Measurements from ENCODE around the gene JARID2.

JARID2 gene

DNA sequence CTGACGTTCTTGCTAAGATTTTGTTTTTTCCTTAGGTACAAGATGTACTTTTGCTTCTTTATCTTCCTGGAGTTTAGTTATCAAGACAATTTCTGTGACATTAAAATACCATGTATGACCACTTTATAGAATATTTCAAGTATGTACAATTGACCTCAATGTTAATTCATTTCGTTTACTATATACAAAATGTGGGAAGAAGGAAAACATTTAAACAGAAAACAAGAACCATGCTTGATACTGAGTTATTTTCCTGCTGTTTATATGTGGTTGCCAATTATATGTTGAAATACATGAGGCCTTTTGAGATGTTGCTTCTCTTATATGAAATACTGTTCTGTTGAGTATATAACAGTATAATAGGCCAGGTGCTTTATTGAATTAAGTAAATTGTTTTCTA, 184.3 kb downstream of the JARID2 start:
- H3K9ac ChIP-seq (ENCODE audit: insufficient read length): no peak overlapping the region
- H3K27ac ChIP-seq: no peak overlapping the region
- H3K36me3 ChIP-seq (ENCODE audit: insufficient read depth, low read length): peaks cover 7% of the 10 kb centered on the region
- no peaks in the 10 kb centered on the region; the same call in 1 of the 2 replicates for H3K9me3 ChIP-seq (ENCODE audit: low read depth, low read length)
- TF ChIP-seq EZH2 (IDR thresholded peaks at IDR 0.05): no peak
- peak overlapping the region; percentile 57 for H3K4me3 ChIP-seq
- no peak for DNase-seq (ENCODE audit: low read depth, low spot score)

- Histone ChIP-seq H3K27ac (no peak overlapping the region), H3K4me3 (no peak overlapping the region), H3K9ac (ENCODE audit: insufficient read length) (no peak overlapping the region), H3K36me3 (ENCODE audit: insufficient read depth, low read length) (peaks cover 6% of the 10 kb centered on the region; the same call in 1 of the 2 replicates), H3K9me3 (ENCODE audit: low read depth, low read length) (no peaks in the 10 kb centered on the region; the same call in 1 of the 2 replicates)
- DNase-seq (ENCODE audit: low read depth, low spot score): no peak
- TF ChIP-seq EZH2 (IDR thresholded peaks at IDR 0.05) (no peak), POLR2AphosphoS5 (IDR thresholded peaks at IDR 0.05; ENCODE audit: borderline replicate concordance, low read depth, low read length) (no peak), FOXP2 (optimal IDR thresholded peaks at IDR 0.05; ENCODE audit: control extremely low read depth, extremely low read length, insufficient read depth) (no peak)
Measured at GRCh38 chr6:15430931-15431405, 185.1 kb downstream of the JARID2 start.

DNA sequence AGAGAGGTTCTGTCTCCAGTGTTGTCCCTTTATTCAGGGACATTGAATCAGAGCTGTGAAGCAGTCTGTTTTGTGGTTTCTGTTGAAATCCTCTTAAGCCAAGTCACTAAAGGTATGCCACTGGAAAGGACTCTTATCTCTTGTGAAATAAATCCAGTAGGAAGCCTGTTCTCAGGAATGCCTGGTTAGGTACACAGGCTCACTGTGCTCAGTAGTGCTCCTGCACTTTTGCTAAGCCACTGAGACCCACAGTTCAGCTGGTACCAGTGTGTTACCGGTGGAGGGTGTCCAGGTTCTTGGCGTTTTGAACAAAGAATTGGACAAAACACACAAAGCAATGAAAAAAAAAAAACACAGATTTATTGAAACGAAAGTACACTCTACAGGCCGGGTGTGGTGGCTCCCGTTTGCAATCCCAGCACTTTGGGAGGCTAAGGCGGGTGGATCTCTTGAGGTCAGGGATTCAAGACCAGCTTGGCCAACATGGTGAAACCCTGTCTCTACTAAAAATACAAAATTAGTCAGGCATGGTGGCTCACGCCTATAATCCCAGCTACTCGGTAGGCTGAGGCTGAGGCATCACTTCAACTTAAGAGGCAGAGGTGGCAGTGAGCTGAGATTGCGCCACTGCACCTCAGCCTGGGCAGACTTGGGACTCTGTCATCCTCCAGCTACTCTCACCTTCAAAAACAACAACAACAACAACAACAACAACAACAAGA, 186.1 kb downstream of the JARID2 start:
- TF ChIP-seq FOXP2 (optimal IDR thresholded peaks at IDR 0.05; ENCODE audit: control extremely low read depth, extremely low read length, insufficient read depth) (no peak), EZH2 (IDR thresholded peaks at IDR 0.05) (no peak), POLR2AphosphoS5 (IDR thresholded peaks at IDR 0.05; ENCODE audit: borderline replicate concordance, low read depth, low read length) (no peak)
- no peak overlapping the region for H3K9ac ChIP-seq (ENCODE audit: insufficient read length)
- H3K4me3 ChIP-seq: peak overlapping the region; percentile 61
- no peaks in the 10 kb centered on the region; the same call in 1 of the 2 replicates for H3K9me3 ChIP-seq (ENCODE audit: low read depth, low read length)
- no peak overlapping the region for H3K27ac ChIP-seq
- H3K36me3 ChIP-seq (ENCODE audit: insufficient read depth, low read length): peaks cover 6% of the 10 kb centered on the region; the same call in 1 of the 2 replicates
- no peak for DNase-seq (ENCODE audit: low read depth, low spot score)

GRCh38 chr6:15433511-15433861, 187.6 kb downstream of the JARID2 start:
- peak overlapping the region; percentile 9; the same call in 1 of the 2 replicates for H3K27ac ChIP-seq
- H3K9me3 ChIP-seq (ENCODE audit: low read depth, low read length): no peaks in the 10 kb centered on the region; the same call in 1 of the 2 replicates
- TF ChIP-seq FOXP2 (optimal IDR thresholded peaks at IDR 0.05; ENCODE audit: control extremely low read depth, extremely low read length, insufficient read depth) (no peak), EZH2 (IDR thresholded peaks at IDR 0.05) (no peak), POLR2AphosphoS5 (IDR thresholded peaks at IDR 0.05; ENCODE audit: borderline replicate concordance, low read depth, low read length) (peak; percentile 2; the same call in 1 of the 2 replicates)
- peaks cover 6% of the 10 kb centered on the region; the same call in 1 of the 2 replicates for H3K36me3 ChIP-seq (ENCODE audit: insufficient read depth, low read length)
- no peak overlapping the region for H3K9ac ChIP-seq (ENCODE audit: insufficient read length)
- DNase-seq (ENCODE audit: low read depth, low spot score): no peak
- no peak overlapping the region for H3K4me3 ChIP-seq

- no peaks in the 10 kb centered on the region; the same call in 1 of the 2 replicates for H3K9me3 ChIP-seq (ENCODE audit: low read depth, low read length)
- H3K9ac ChIP-seq (ENCODE audit: insufficient read length): no peak overlapping the region
- no peak overlapping the region for H3K4me3 ChIP-seq
- peaks cover 6% of the 10 kb centered on the region; the same call in 1 of the 2 replicates for H3K36me3 ChIP-seq (ENCODE audit: insufficient read depth, low read length)
- TF ChIP-seq POLR2AphosphoS5 (IDR thresholded peaks at IDR 0.05; ENCODE audit: borderline replicate concordance, low read depth, low read length) (no peak; the same call in 1 of the 2 replicates), EZH2 (IDR thresholded peaks at IDR 0.05) (no peak), FOXP2 (optimal IDR thresholded peaks at IDR 0.05; ENCODE audit: control extremely low read depth, extremely low read length, insufficient read depth) (no peak)
- no peak overlapping the region for H3K27ac ChIP-seq
- DNase-seq (ENCODE audit: low read depth, low spot score): no peak
Measured at GRCh38 chr6:15434263-15434662, 188.4 kb downstream of the JARID2 start.

DNA sequence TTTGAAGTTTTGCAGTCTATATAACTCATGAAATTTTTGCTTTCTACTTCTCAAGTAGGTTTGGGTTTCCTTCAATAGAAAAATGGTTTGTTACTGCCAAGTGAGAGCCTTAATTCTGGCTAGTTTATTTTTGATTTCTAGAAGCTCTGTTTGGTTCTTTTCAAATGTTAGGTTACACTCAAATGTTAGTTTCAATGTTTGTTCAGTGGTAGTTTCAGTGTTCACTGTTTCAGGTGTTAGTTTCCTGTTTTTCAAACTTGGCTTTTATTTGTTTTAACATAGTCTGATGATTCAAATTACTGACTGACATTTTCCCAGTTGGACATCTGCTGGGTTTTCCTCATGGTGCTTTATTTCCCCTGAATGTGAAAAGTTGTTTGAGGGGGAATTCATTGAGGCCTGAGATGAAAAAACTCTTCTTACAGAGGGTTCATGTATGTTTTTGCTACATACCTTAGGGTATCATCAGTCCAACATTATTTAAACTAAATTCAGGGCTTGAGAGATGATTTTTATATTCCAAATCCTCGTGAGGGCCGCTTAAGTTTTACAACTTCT, 189.0 kb downstream of the JARID2 start:
- no peaks in the 10 kb centered on the region; the same call in 1 of the 2 replicates for H3K9me3 ChIP-seq (ENCODE audit: low read depth, low read length)
- no peak overlapping the region for H3K27ac ChIP-seq
- DNase-seq (ENCODE audit: low read depth, low spot score): no peak
- no peak overlapping the region for H3K9ac ChIP-seq (ENCODE audit: insufficient read length)
- H3K4me3 ChIP-seq: no peak overlapping the region
- H3K36me3 ChIP-seq (ENCODE audit: insufficient read depth, low read length): peaks cover 6% of the 10 kb centered on the region; the same call in 1 of the 2 replicates
- no peak for TF ChIP-seq EZH2 (IDR thresholded peaks at IDR 0.05)
- TF ChIP-seq POLR2AphosphoS5 (IDR thresholded peaks at IDR 0.05; ENCODE audit: borderline replicate concordance, low read depth, low read length): no peak
- TF ChIP-seq FOXP2 (optimal IDR thresholded peaks at IDR 0.05; ENCODE audit: control extremely low read depth, extremely low read length, insufficient read depth): no peak

DNA sequence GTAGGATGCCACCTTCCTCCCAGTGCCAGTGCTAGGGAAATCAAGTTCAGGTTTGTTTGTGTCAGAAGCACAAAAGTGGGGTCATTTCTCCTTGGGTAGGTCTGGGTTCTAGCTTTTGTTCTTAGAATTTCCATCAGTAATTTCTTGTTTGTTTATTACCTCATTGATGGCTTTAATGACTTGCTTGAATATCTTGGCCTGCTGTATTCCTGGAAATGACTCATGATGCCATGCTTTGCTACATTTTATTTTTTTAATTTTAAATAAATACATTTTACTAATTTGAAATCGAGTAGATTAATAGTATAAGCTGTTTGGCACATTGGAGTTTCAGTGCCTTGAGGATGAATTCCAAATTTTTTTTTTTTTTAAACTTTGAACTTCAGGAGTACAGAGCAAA, 189.6 kb downstream of the JARID2 start:
- peaks cover 6% of the 10 kb centered on the region; the same call in 1 of the 2 replicates for H3K36me3 ChIP-seq (ENCODE audit: insufficient read depth, low read length)
- no peak for TF ChIP-seq EZH2 (IDR thresholded peaks at IDR 0.05)
- TF ChIP-seq POLR2AphosphoS5 (IDR thresholded peaks at IDR 0.05; ENCODE audit: borderline replicate concordance, low read depth, low read length): no peak
- no peak for TF ChIP-seq FOXP2 (optimal IDR thresholded peaks at IDR 0.05; ENCODE audit: control extremely low read depth, extremely low read length, insufficient read depth)
- no peaks in the 10 kb centered on the region; the same call in 1 of the 2 replicates for H3K9me3 ChIP-seq (ENCODE audit: low read depth, low read length)
- DNase-seq (ENCODE audit: low read depth, low spot score): no peak
- no peak overlapping the region for H3K9ac ChIP-seq (ENCODE audit: insufficient read length)
- H3K27ac ChIP-seq: no peak overlapping the region
- H3K4me3 ChIP-seq: no peak overlapping the region

- DNase-seq (ENCODE audit: low read depth, low spot score): no peak
- peaks cover 6% of the 10 kb centered on the region; the same call in 1 of the 2 replicates for H3K36me3 ChIP-seq (ENCODE audit: insufficient read depth, low read length)
- no peak for TF ChIP-seq POLR2AphosphoS5 (IDR thresholded peaks at IDR 0.05; ENCODE audit: borderline replicate concordance, low read depth, low read length)
- TF ChIP-seq EZH2 (IDR thresholded peaks at IDR 0.05): no peak
- no peak for TF ChIP-seq FOXP2 (optimal IDR thresholded peaks at IDR 0.05; ENCODE audit: control extremely low read depth, extremely low read length, insufficient read depth)
- no peak overlapping the region for H3K9ac ChIP-seq (ENCODE audit: insufficient read length)
- no peaks in the 10 kb centered on the region; the same call in 1 of the 2 replicates for H3K9me3 ChIP-seq (ENCODE audit: low read depth, low read length)
- no peak overlapping the region for H3K27ac ChIP-seq
- H3K4me3 ChIP-seq: no peak overlapping the region
Measured at GRCh38 chr6:15436451-15436850, 190.6 kb downstream of the JARID2 start.
